Upper lobe of left lung (tissue), 4 donors: ENCODE measurements around the gene PREB.

Source experiments
- CTCF ChIP-seq, 6 experiments: fragments of 450-650 bp in 4 of 6; fragments of 200-600 bp in 2 of 6; sonication (generic) in 2 of 6; IDR thresholded peaks; one replicate each; pipeline ENCODE4 v1.5.1; 2016 to 2019; ENCODE audit warnings: antibody characterized with exemption in 6 of 6
- EP300 ChIP-seq, 4 donors: sonication (generic); formaldehyde crosslinking; IDR thresholded peaks; one replicate each; pipeline ENCODE4 v1.5.1; 2017; ENCODE audit warnings: antibody characterized with exemption in 4 of 4, control low read depth in 2 of 4
- POLR2A ChIP-seq, 4 donors: fragments of 450-650 bp; IDR thresholded peaks; one replicate each; pipeline ENCODE4 v1.5.1; 2016 to 2017; ENCODE audit warnings: antibody characterized with exemption in 4 of 4, mild to moderate bottlenecking in 2 of 4
- POLR2AphosphoS5 ChIP-seq, 2 donors: sonication (generic); formaldehyde crosslinking; IDR thresholded peaks; one replicate each; pipeline ENCODE4 v1.5.1; 2017; ENCODE audit warnings: antibody characterized with exemption in 2 of 2

GRCh38 chr2:27143285-27143684 lies 8.8 kb upstream of the PREB start:
- TF ChIP-seq CTCF (IDR thresholded peaks at IDR 0.05), result no peak
- no peak for TF ChIP-seq EP300 (IDR thresholded peaks at IDR 0.05)
- no peak for TF ChIP-seq POLR2A (IDR thresholded peaks at IDR 0.05)
- TF ChIP-seq POLR2AphosphoS5 (IDR thresholded peaks at IDR 0.05), result no peak
